Measurements from ENCODE around the gene KCNJ11. TPM values are rescaled to one million over a fixed set of nuclear protein-coding genes. Genes with fewer than 3 reads are reported as not detected.

Gene KCNJ11
- total and polyA plus RNA-seq, 2 of the 4 experiments (the other 2 are of a cell fraction): not detected

DNA sequence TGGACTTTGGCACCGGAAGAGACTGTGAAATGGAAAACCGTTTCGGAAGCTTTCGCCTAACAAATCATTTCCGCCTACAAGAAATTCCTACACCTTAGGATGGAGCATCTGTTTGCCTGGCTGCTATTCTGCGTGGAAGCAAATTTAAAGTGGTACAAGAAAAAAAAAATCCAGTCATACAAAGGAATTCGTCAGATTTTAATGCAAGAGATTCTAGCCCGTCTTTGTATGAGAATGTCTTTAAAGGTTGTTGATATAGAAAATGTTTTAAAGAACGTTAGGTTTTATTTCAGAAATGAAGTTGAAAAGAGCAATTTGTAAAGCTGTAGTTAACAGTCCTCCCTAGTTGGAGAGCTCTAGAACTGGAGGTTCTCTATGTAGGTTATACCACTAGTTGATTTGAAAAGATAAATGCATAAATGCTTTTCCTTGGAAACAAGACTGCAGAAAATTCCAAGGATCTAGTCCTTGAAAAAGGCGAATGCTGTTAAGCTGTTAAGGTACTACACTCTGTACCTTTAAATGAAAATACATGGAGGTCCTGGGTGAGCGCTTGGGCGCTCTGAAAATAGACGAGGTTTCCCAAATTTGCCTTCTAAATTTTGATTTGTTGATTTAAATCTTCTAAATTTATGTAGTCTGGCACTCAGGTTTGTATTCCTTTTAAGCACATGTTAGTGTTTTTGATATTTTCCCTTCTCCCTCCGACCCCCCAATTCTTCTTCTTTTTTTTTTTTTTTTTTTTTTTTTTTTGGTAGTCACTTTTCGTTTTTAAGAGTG, 34.4 kb downstream of the KCNJ11 start:
- Histone ChIP-seq H2BK20ac (ENCODE audit: low read depth, low read length) (no peak overlapping the region), H3K27ac (ENCODE audit: insufficient read depth, low read length) (peak overlapping the region; percentile 59; the same call in 1 of the 2 replicates), H3K4me2 (ENCODE audit: low read depth, low read length) (peak overlapping the region; percentile 93), H4K8ac (ENCODE audit: low read depth in 2 of 2, low read length in 2 of 2) (peak overlapping the region; percentile 7 to 71; a peak in 3 of 4 replicates), H2AFZ (replicated peaks; ENCODE audit: low read length, poor library complexity) (peak overlapping the region; percentile 93), H2BK5ac (ENCODE audit: low read depth, low read length, poor library complexity, severe bottlenecking) (peak overlapping the region; percentile 47), H3K14ac (replicated peaks; ENCODE audit: low read depth, low read length) (peak overlapping the region; percentile 87; the same call in 1 of the 2 replicates), H3K23ac (ENCODE audit: low read depth, low read length) (no peak overlapping the region; the same call in 1 of the 2 replicates), H2BK120ac (ENCODE audit: low read depth, low read length) (peak overlapping the region; percentile 18; the same call in 1 of the 2 replicates), H3K4me3 (ENCODE audit: insufficient read depth, low read depth, low read length) (peak overlapping the region; percentile 74), H2AK5ac (ENCODE audit: low read depth, low read length) (no peak overlapping the region), H2BK15ac (ENCODE audit: low read depth, low read length) (no peak overlapping the region), H3K56ac (ENCODE audit: extremely low read depth, insufficient read depth, low read length) (peak overlapping the region; percentile 74), H3K36me3 (ENCODE audit: control insufficient read depth, insufficient read depth, low read length) (peaks cover 1% of the 10 kb centered on the region), H4K5ac (ENCODE audit: low read depth, low read length) (0 out of 2 replicates have a peak overlapping the region, but pooled peaks have one; percentile 38), H3K79me1 (ENCODE audit: low read depth in 1 of 2, low read length in 2 of 2) (peaks cover 0 to 4% of the 10 kb centered on the region in 2 experiments; a peak in 1 of 4 replicates), H4K20me1 (ENCODE audit: insufficient read depth, low read length) (no peaks in the 10 kb centered on the region), H3K4me1 (ENCODE audit: control insufficient read depth, insufficient read depth, low read length) (peaks cover 2% of the 10 kb centered on the region), H2AK9ac (replicated peaks; ENCODE audit: low read depth, low read length, poor library complexity) (peak overlapping the region; percentile 74), H3K9ac (ENCODE audit: low read depth, low read length) (peak overlapping the region; percentile 69), H3K18ac (ENCODE audit: low read depth, low read length) (peak overlapping the region; percentile 4; the same call in 1 of the 2 replicates), H3K9me3 (ENCODE audit: control insufficient read depth, insufficient read depth, low read length) (no peaks in the 10 kb centered on the region), H3K27me3 (ENCODE audit: control insufficient read depth, insufficient read depth, low read length) (no peaks in the 10 kb centered on the region), H3K4ac (ENCODE audit: low read depth, low read length) (peak overlapping the region; percentile 60), H3K9me1 (ENCODE audit: insufficient read depth, low read length) (no peaks in the 10 kb centered on the region), H4K91ac (ENCODE audit: insufficient read depth, low read depth, low read length) (0 out of 2 replicates have a peak overlapping the region, but pooled peaks have one; percentile 36)
- DNase-seq: no peak
- TF ChIP-seq NFE2L2 (IDR thresholded peaks at IDR 0.05; ENCODE audit: low read depth, low read length): no peak
- dilution Hi-C loops (cut with HindIII; ENCODE audit: low sequenced_read_pairs, unreplicated experiment) (no loop called here), in situ Hi-C loops (cut with MboI; ENCODE audit: low sequenced_read_pairs) (no loop called here), intact Hi-C loops (cut with micrococcal nuclease) (loop anchor here (1.0 to 5.0 kb wide), 3 partner anchors 77 to 150 kb away; partner anchors contain the start of gene NUCB2)
- ATAC-seq (ENCODE audit: low read depth): no peak
- BruUV-seq (replicated peaks): TSS peak; percentile 4
- CTCF ChIA-PET: interaction anchor here (0.6 to 3.3 kb wide), 8 partner anchors 9 to 174 kb away, joined by 3 to 9 read pairs (median 4); no protein-coding TSS in a partner anchor
- POLR2A ChIA-PET (ENCODE audit: unreplicated experiment): interaction anchor here (0.6 kb wide), 2 partner anchors 10 to 149 kb away, joined by 3 to 4 read pairs; no protein-coding TSS in a partner anchor
- 40% methylated on average over 3 of the region's 15 CpGs; no CpG with 5 or more reads in 1 of the 2 experiments for WGBS, 2 experiments (ENCODE audit: extremely low coverage in 2 of 2, insufficient read length in 1 of 2)
